Naive thymus-derived CD4-positive, alpha-beta T cell (primary cell): ENCODE results near the gene GLS. TPM values are rescaled to one million over a fixed set of nuclear protein-coding genes. Genes with fewer than 3 reads are reported as not detected.

Experiments
- ATAC-seq: fragments of 150-1000 bp; cut with Tn5 transposase; 2 replicates; pipeline ENCODE4 v1.10.0; 2021; ENCODE audit warnings: mild to moderate bottlenecking, moderate library complexity
- CTCF ChIA-PET: fragments of 350-600 bp; sonication (Branson Sonifier 250); formaldehyde crosslinking; loops from one replicate; lab custom pipeline; 2021; ENCODE audit warnings: antibody characterized with exemption; lab: Charles Lee
- POLR2A ChIA-PET: fragments of 350-600 bp; sonication (Branson Sonifier 250); formaldehyde crosslinking; loops from one replicate; lab custom pipeline; 2021; ENCODE audit warnings: antibody characterized with exemption, inconsistent platforms; lab: Charles Lee
- DNase-seq, 9 donors: peaks; one replicate each; pipeline versions ENCODE4 v3.0.0 to v3.0.0-alpha.2; 2020 to 2022; ENCODE audit warnings: mixed read lengths in 1 of 9
- H3K27ac ChIP-seq: one replicate; pipeline ENCODE4 v1.7.0; 2013; ENCODE audit warnings: mild to moderate bottlenecking, low read depth, low read length, moderate library complexity
- H3K27me3 ChIP-seq, 2 donors: one replicate each; pipeline ENCODE4 v1.7.0; 2013; ENCODE audit warnings: low read length in 2 of 2, mild to moderate bottlenecking in 2 of 2, moderate library complexity in 2 of 2; ENCODE audit not compliant: control insufficient read depth in 2 of 2, insufficient read depth in 2 of 2
- H3K36me3 ChIP-seq, 3 experiments: 1 replicate in 2 of 3; 2 replicates in 1 of 3; pipeline ENCODE4 v1.7.0; 2013; ENCODE audit warnings: low read length in 3 of 3, mild to moderate bottlenecking in 3 of 3, moderate library complexity in 1 of 3; ENCODE audit not compliant: insufficient read depth in 3 of 3, control insufficient read depth in 2 of 3
- H3K4me1 ChIP-seq, 2 donors: one replicate each; pipeline ENCODE4 v1.7.0; 2013; ENCODE audit warnings: low read length in 2 of 2, mild to moderate bottlenecking in 2 of 2, moderate library complexity in 1 of 2; ENCODE audit not compliant: control insufficient read depth in 2 of 2, insufficient read depth in 2 of 2
- H3K4me3 ChIP-seq: 2 replicates; pipeline ENCODE4 v1.7.0; 2013; ENCODE audit warnings: mild to moderate bottlenecking, low read length
- H3K9me3 ChIP-seq, 3 experiments: 1 replicate in 2 of 3; 2 replicates in 1 of 3; pipeline ENCODE4 v1.7.0; 2013; ENCODE audit warnings: low read length in 3 of 3; ENCODE audit not compliant: control insufficient read depth in 2 of 3
- H3K27ac Mint-ChIP-seq, 9 donors: one replicate each; pipeline ENCODE4 v1.8.0; 2020 to 2022; ENCODE audit warnings: mixed read lengths in 9 of 9, mild to moderate bottlenecking in 8 of 9, moderate library complexity in 5 of 9, inconsistent platforms in 2 of 9
- H3K27me3 Mint-ChIP-seq, 5 donors: one replicate each; pipeline ENCODE4 v1.8.0; 2021 to 2022; ENCODE audit warnings: mixed read lengths in 5 of 5, mild to moderate bottlenecking in 1 of 5
- H3K36me3 Mint-ChIP-seq, 5 donors: one replicate each; pipeline ENCODE4 v1.8.0; 2020 to 2022; ENCODE audit warnings: mixed read lengths in 5 of 5, mild to moderate bottlenecking in 3 of 5, inconsistent platforms in 1 of 5
- H3K4me1 Mint-ChIP-seq, 7 donors: one replicate each; pipeline ENCODE4 v1.8.0; 2020 to 2022; ENCODE audit warnings: mixed read lengths in 7 of 7, mild to moderate bottlenecking in 3 of 7, inconsistent platforms in 1 of 7
- H3K4me3 Mint-ChIP-seq, 10 donors: one replicate each; pipeline ENCODE4 v1.8.0; 2020 to 2022; ENCODE audit warnings: mild to moderate bottlenecking in 10 of 10, mixed read lengths in 10 of 10, moderate library complexity in 6 of 10, inconsistent platforms in 2 of 10
- H3K9me3 Mint-ChIP-seq, 11 donors: one replicate each; pipeline ENCODE4 v1.8.0; 2020 to 2022; ENCODE audit warnings: mixed read lengths in 11 of 11, mild to moderate bottlenecking in 4 of 11, inconsistent platforms in 1 of 11, moderate library complexity in 1 of 11
- intact Hi-C, 2 donors: fragments of 100-400 bp; cut with micrococcal nuclease; formaldehyde crosslinking; loops; one replicate each; pipeline ENCODE4 v1.15.1; 2023
- polyA plus RNA-seq, 2 donors: library from polyadenylated mRNA; unstranded; fragments of 300-500 nt; fragmentation: Illumina TruSeq; gene quantifications; one replicate each; pipeline ENCODE4 v1.2.3, GENCODE V29; 2021
- total RNA-seq, 6 experiments: library from RNA in 5 of 6; stranded (reverse) in 5 of 6; gene quantifications; 1 replicate in 5 of 6; 2 replicates in 1 of 6; pipeline ENCODE4 v1.2.3 and lab custom pipeline; 2021 to 2026

The GLS gene
- total and polyA plus RNA-seq, 7 experiments from 2014 or later, result 34.6 to 234 (median 189) TPM

DNA sequence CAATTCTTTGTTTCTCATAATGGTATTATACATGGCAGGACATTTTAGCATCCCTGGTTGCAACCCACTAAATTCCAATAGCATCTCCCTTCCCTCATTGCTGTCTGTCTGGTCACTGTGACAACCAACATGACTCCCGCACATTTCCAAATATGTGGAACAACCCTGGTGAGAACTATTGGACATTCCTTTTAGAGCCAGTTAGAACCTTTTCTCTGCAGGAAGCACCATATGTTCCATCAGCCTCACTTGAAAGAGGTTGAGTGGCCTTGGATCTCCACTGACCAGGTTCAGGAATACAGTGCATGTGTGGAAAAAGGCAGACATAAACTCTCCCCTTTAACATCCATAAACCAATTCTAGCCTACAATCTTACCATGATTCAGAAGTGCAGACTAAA lies 25.9 kb upstream of the GLS start:
- no peaks in the 10 kb centered on the region for H3K9me3 Mint-ChIP-seq
- no peak overlapping the region for H3K4me3 Mint-ChIP-seq
- ChIA-PET CTCF (no interaction called here), POLR2A (interaction anchor here (0.6 kb wide), 1 partner anchor 18 kb away, joined by 3 read pairs; no protein-coding TSS in a partner anchor)
- H3K36me3 ChIP-seq, result no peaks in the 10 kb centered on the region
- ATAC-seq, result no peak
- H3K36me3 Mint-ChIP-seq, result peaks cover 0 to 4% (median 0%) of the 10 kb centered on the region in 5 donors
- intact Hi-C loops, result loop anchor here in 1 of 2 donors (5.0 kb wide), 1 partner anchor 93 kb away; no protein-coding TSS in a partner anchor
- H3K4me3 ChIP-seq, result no peak overlapping the region
- H3K27ac ChIP-seq, result no peak overlapping the region
- no peaks in the 10 kb centered on the region for H3K9me3 ChIP-seq
- H3K27me3 ChIP-seq, result no peaks in the 10 kb centered on the region
- no peak for DNase-seq
- no peaks in the 10 kb centered on the region for H3K4me1 Mint-ChIP-seq
- no peaks in the 10 kb centered on the region for H3K4me1 ChIP-seq
- no peak overlapping the region for H3K27ac Mint-ChIP-seq
- peaks cover 0 to 2% (median 0%) of the 10 kb centered on the region in 5 donors for H3K27me3 Mint-ChIP-seq

DNA sequence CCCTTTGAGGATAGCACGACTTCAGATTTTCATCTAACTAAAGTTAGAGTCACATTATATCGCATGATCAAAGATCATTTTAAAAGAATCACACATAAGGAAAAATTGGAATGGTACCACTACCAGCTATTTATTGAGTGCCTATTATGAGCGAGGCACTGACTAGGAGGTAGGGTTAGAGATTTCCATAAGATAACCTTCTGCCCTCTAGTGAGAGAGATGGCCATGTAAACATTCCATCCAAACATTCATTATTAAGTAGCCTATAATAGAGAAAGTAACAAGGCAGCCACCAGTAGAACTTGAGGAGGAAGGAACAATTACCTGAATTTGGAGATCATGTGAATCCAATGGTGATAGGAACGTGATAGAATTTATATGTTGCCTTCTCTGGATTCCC lies 25.4 kb upstream of the GLS start:
- Histone ChIP-seq H3K4me1 (no peaks in the 10 kb centered on the region), H3K36me3 (no peaks in the 10 kb centered on the region), H3K9me3 (no peaks in the 10 kb centered on the region), H3K27me3 (no peaks in the 10 kb centered on the region), H3K27ac (no peak overlapping the region), H3K4me3 (no peak overlapping the region)
- Mint-ChIP-seq H3K27ac (no peak overlapping the region), H3K36me3 (peaks cover 0 to 7% (median 0%) of the 10 kb centered on the region in 5 donors), H3K9me3 (peaks cover 0 to 2% (median 0%) of the 10 kb centered on the region in 11 donors), H3K4me3 (no peak overlapping the region), H3K4me1 (no peaks in the 10 kb centered on the region), H3K27me3 (peaks cover 0 to 5% (median 0%) of the 10 kb centered on the region in 5 donors)
- no peak for ATAC-seq
- intact Hi-C loops, result no loop called here
- POLR2A ChIA-PET, result interaction anchor here (0.5 to 0.6 kb wide), 2 partner anchors 18 to 666 kb away, joined by 3 read pairs; no protein-coding TSS in a partner anchor
- DNase-seq, result no peak
- CTCF ChIA-PET, result no interaction called here

DNA sequence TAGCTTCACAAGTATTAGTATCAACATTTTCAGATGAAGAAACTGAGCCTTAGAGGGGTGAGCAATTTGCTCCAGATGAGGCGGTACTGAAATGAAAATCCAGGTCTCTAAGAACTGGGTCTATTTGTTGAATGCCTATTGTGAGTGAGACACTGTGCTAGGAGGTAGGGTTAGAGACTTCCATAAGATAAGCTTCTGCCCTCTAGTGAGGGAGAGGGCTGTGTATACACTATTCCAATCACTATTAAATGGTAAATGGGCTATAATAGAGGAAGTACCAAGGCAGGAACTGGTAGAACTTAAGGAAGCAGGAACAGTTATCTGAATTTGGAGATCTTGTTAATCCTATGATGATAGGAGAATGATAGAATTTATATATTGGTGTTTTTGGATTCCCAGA lies 23.6 kb upstream of the GLS start:
- no peak for DNase-seq
- peaks cover 0 to 14% (median 7%) of the 10 kb centered on the region in 5 donors for H3K36me3 Mint-ChIP-seq
- H3K4me3 Mint-ChIP-seq, result no peak overlapping the region
- Histone ChIP-seq H3K36me3 (no peaks in the 10 kb centered on the region), H3K4me3 (no peak overlapping the region), H3K27ac (no peak overlapping the region), H3K4me1 (no peaks in the 10 kb centered on the region), H3K9me3 (no peaks in the 10 kb centered on the region), H3K27me3 (no peaks in the 10 kb centered on the region)
- intact Hi-C loops, result no loop called here
- peaks cover 0 to 4% (median 0%) of the 10 kb centered on the region in 11 donors for H3K9me3 Mint-ChIP-seq
- peaks cover 0 to 2% (median 0%) of the 10 kb centered on the region in 7 donors for H3K4me1 Mint-ChIP-seq
- peaks cover 0 to 7% (median 0%) of the 10 kb centered on the region in 5 donors for H3K27me3 Mint-ChIP-seq
- no peak for ATAC-seq
- ChIA-PET CTCF (no interaction called here), POLR2A (interaction anchor here (0.6 kb wide), 1 partner anchor 89 kb away, joined by 3 read pairs; no protein-coding TSS in a partner anchor)
- H3K27ac Mint-ChIP-seq, result no peak overlapping the region

DNA sequence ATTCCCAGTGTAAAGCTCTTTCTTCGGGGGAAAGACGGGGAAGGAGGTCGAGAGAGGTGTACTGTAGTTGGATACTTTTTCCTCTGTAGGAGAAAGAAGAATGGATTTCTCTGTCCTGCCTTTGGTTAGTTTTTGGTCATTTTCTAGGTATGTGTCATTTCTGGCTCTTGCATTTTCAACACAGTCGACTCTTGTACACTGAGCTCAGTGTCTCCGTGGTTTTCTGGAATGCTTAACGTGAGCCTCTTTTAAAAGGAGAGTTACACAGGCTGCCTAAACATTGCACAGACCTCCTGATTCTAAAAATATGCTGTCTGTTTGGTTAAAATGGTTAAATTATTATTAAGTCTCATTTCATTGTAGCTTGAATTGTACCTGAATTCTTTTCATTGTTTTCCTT lies 21.8 kb upstream of the GLS start:
- Histone ChIP-seq H3K4me3 (no peak overlapping the region), H3K9me3 (no peaks in the 10 kb centered on the region), H3K27ac (no peak overlapping the region), H3K27me3 (no peaks in the 10 kb centered on the region), H3K36me3 (no peaks in the 10 kb centered on the region), H3K4me1 (peaks cover 0 to 6% of the 10 kb centered on the region in 2 donors)
- DNase-seq (no peak), ATAC-seq (no peak)
- H3K36me3 Mint-ChIP-seq, result peaks cover 0 to 19% (median 7%) of the 10 kb centered on the region in 5 donors
- ChIA-PET POLR2A (interaction anchor here (0.8 to 1.2 kb wide), 3 partner anchors 11 to 88 kb away, joined by 3 to 6 read pairs (median 4); no protein-coding TSS in a partner anchor), CTCF (interaction anchor here (0.6 to 2.2 kb wide), 2 partner anchors 8 to 283 kb away, joined by 3 to 9 read pairs; no protein-coding TSS in a partner anchor)
- H3K27ac Mint-ChIP-seq, result no peak overlapping the region
- intact Hi-C loops, result no loop called here
- H3K4me1 Mint-ChIP-seq, result peaks cover 3 to 21% (median 17%) of the 10 kb centered on the region in 7 donors
- H3K27me3 Mint-ChIP-seq, result peaks cover 0 to 7% (median 0%) of the 10 kb centered on the region in 5 donors
- H3K4me3 Mint-ChIP-seq, result no peak overlapping the region
- H3K9me3 Mint-ChIP-seq, result peaks cover 0 to 10% (median 0%) of the 10 kb centered on the region in 11 donors

DNA sequence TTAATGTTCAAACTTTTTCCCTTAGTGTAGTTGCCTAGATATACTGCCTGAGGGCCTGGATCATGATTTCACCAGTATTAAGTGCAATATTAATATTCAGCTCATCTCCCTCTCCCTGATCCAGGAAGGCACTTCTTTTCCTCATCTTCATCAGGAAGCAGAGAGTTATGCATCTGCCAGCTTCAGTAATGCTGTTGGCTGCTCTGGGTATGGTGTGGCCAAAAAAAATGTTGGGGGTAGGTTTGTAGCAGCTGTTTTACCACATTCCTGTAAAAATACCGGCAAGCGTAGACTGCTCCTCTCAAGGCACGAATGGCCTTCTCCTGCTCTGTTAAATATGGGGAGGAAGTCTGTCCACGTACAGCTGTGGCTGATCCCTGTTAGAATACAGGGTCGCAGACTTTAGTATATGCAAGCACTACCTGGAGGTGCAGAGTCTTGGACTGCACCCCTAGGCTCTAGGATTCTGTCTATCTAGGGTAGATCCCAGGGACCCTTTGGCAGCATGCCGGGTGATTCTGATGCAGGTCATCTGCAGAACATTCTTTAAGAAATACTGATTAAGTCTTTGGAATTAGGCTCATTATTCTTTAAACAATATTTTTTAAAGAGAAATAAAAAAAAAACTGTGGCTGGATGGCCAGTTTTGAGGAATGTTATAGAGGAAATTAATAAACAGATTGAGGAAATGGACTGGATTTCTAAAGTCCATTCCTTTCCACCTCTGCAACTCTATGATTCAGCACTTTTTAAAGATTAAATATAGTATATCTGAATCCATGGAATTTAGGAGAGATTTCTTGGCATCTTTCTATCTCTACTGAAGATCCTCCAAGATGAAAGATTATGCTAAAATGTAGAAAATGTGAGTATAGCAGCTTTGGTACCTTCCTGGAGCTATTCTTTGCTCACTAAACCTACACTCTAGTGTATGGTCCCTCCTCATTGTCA lies 21.0 kb upstream of the GLS start:
- no peak for ATAC-seq
- Mint-ChIP-seq H3K4me3 (no peak overlapping the region), H3K9me3 (peaks cover 0 to 10% (median 0%) of the 10 kb centered on the region in 11 donors), H3K36me3 (peaks cover 0 to 19% (median 7%) of the 10 kb centered on the region in 5 donors), H3K27me3 (peaks cover 0 to 7% (median 0%) of the 10 kb centered on the region in 5 donors), H3K4me1 (peaks cover 4 to 29% (median 25%) of the 10 kb centered on the region in 7 donors), H3K27ac (peak overlapping the region in 2 of 9 donors; percentile 44 to 47)
- Histone ChIP-seq H3K27ac (no peak overlapping the region), H3K36me3 (no peaks in the 10 kb centered on the region), H3K27me3 (no peaks in the 10 kb centered on the region), H3K9me3 (no peaks in the 10 kb centered on the region), H3K4me3 (no peak overlapping the region), H3K4me1 (peaks cover 0 to 13% of the 10 kb centered on the region in 2 donors)
- intact Hi-C loops, result no loop called here
- ChIA-PET POLR2A (interaction anchor here (0.7 to 1.2 kb wide), 3 partner anchors 9 to 88 kb away, joined by 3 to 6 read pairs (median 3); no protein-coding TSS in a partner anchor), CTCF (interaction anchor here (2.2 kb wide), 1 partner anchor 9 kb away, joined by 9 read pairs; no protein-coding TSS in a partner anchor)
- DNase-seq, result no peak

DNA sequence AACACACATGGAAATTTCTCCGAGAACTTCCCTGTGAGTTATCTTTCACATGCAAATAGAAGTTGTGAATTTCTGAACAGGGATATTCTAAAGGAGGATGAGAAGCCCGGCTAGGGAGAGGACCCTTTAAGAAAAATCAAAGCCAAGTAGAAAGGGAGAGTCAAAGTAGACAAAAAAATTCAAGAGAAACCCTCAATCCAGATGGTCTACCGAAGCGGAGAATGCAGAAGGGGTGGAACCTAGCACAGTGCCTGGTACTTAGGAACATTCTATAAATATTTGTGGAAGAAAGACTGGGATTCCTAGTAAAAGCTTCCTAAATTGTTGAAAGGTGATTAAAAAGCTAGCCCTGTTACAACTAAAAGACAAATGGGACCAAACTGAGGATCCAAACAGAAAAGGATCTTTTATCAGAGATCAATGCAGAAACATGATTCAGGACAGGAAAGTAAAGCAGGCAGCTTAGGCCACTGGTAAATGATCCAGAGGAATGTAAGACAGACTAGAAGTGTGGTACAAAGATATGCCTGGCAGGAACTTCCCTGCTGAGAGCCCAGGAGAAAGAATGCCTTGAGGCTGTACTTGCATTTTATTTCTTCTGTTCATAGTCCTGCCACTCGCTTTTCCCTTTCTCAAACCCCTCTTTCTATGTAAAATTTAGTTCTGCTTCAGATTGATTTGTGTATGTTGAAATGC lies 19.5 kb upstream of the GLS start:
- H3K4me3 ChIP-seq, result no peak overlapping the region
- no peak overlapping the region for H3K27ac ChIP-seq
- ChIA-PET POLR2A (interaction anchor here (0.6 to 0.9 kb wide), 2 partner anchors 36 to 823 kb away, joined by 3 to 6 read pairs; no protein-coding TSS in a partner anchor), CTCF (interaction anchor here (0.6 kb wide), 1 partner anchor 92 kb away, joined by 3 read pairs; no protein-coding TSS in a partner anchor)
- H3K27me3 ChIP-seq, result no peaks in the 10 kb centered on the region
- Mint-ChIP-seq H3K27ac (peak overlapping the region in 2 of 9 donors; percentile 17 to 47), H3K36me3 (peaks cover 0 to 19% (median 11%) of the 10 kb centered on the region in 5 donors), H3K9me3 (peaks cover 0 to 10% (median 0%) of the 10 kb centered on the region in 11 donors), H3K4me1 (peaks cover 4 to 33% (median 27%) of the 10 kb centered on the region in 7 donors), H3K27me3 (peaks cover 0 to 7% (median 0%) of the 10 kb centered on the region in 5 donors), H3K4me3 (no peak overlapping the region)
- H3K4me1 ChIP-seq, result peaks cover 0 to 13% of the 10 kb centered on the region in 2 donors
- intact Hi-C loops, result no loop called here
- DNase-seq, result no peak
- no peak for ATAC-seq
- no peaks in the 10 kb centered on the region for H3K36me3 ChIP-seq
- no peaks in the 10 kb centered on the region for H3K9me3 ChIP-seq
